HG03575 (cell line): ENCODE data around the gene CORO2B.
"Not testable (repeated sequence)": the region's sequence is repeated elsewhere in the genome, so short reads cannot be mapped to it uniquely, and the experiment has no call there.

Source experiments
- ATAC-seq: cut with Tn5 transposase; IDR thresholded peaks from one replicate; pipeline ENCODE4 v1.9.1; 2021; ENCODE audit not compliant: unreplicated experiment, insufficient number of reproducible peaks, low FRiP score; ENCODE audit errors: extremely low read depth

The CORO2B gene

DNA sequence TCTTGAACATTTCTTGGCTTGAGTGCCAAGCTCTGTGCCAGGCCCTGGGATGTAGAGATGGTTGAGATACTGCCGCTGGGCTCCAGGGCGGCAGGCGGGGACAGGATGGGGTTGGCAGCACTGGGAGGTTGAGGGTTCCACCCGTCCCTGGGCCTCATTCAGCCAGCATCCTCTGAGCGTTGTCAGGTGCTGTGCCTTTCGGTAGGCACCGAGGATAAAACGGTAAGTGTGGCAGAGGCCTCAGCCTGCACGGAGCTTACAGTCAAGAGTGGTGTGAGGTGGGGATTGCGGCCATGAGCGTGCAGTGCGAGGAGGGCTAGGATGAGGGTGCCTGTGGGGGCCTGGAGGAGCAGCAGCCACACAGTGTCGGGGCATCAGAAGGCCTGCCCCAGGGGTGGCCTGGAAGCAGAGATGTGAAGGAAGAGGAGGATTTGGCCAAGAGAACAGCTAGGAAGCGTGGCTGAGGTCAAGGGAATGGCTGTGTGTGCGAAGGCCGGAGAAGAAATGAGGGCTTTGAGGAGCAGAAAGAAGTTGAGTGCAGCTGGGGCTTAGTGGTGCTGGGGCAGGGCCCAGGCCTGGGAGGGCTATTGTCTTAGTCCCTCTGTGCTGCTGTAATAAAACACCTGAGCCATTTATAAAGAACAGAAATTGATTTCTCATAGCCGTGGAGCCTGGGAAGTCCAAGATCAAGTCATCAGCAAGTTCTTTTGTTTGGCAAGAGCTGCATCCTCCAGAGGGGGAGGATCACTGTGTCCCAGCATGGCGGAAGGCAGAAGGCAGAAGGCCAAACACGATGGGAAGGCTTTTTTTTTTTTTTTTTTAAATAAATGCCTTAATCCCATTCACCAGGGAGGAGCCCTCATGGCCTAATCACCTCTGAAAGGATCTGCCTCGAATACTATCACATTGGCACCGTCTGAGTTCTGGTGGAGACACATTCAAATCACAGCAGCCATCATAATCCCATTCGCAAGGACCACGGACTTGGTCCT lies 22.7 kb downstream of the CORO2B start:
- ATAC-seq, result no peak

- no peak for ATAC-seq
These were observed 23.8 kb downstream of the CORO2B start for GRCh38 chr15:68602459-68603215.

DNA sequence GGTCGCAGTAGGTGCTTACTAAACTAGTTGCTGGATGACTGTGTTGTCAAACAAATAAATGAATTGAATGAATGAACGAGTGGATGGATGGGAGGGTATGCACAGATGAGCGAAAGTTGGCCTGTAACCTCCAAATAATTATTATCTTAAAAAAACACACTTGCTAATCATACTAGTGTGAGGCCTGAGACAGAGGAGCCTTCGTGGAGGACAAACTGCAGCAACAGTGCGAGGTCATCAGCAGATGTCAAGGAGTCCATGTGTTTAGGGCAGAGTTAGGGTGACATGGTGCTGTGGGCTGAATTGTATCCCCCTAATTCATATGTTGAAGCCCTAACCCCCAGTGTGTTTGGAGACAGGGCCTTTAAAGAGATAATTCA lies 24.4 kb downstream of the CORO2B start:
- ATAC-seq, result no peak

GRCh38 chr15:68603951-68604350 lies 25.2 kb downstream of the CORO2B start:
- ATAC-seq, result no peak

GRCh38 chr15:68604840-68605478 lies 26.2 kb downstream of the CORO2B start:
- not testable (repeated sequence) for ATAC-seq

DNA sequence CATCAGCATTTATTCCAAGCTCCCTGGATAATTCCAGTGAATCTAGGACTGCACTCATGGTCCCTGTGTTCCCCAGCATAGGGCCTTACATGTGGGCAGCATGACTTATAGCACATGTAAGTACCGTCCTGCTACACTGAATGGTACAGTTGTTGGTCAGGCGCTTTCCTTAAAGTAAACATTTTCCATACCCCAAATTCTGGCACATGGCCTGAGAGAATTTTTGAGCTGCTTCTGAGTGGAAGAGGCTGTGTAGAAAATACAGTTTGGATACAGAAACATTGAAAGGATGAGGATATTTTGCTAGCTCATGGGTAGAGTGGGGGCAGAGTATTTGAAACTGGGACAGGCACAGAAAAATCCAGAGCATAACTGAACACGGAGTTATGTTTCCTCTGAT lies 27.6 kb downstream of the CORO2B start:
- ATAC-seq, result no peak

- no peak for ATAC-seq
These were observed 29.5 kb downstream of the CORO2B start for GRCh38 chr15:68608206-68608843.

DNA sequence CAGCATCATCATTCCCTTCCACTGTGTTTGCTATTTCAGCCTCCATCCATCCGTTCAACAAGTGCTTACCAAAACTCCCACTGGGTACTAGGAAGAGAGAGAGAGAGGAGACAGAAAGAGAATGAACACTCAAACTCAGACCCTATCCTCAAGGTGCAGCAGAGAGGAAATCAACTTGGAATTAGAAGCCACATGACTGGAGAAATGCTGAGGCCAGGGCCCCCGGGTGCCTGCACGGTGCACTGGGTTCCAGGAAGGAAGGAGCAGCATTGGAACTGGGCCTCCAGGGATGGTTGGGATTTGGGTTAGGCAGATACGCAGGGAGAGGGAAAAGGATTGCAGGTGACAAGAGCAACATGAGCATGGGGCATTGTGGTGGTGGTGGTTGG lies 30.0 kb downstream of the CORO2B start:
- ATAC-seq, result no peak

DNA sequence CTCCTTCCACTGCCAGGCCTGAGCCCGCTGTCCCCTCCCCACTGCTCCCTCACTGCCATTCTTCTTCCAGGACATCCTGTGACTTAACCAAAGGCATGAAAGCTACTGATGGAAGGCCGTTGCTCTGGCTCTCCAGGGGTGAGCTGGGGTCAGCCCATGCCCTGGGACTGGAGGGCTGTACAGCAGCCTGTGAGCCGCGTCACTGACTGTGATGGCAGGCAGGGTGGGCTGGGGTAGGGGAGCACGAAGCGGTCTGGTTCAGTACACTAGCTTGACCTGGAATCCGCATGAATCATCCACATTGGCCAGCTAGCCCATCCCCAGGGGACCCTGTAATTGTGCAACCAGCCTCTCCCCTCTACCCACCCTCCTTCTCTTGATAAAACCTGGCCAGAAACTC lies 30.8 kb downstream of the CORO2B start:
- ATAC-seq, result no peak

GRCh38 chr15:68610825-68611224 lies 32.0 kb downstream of the CORO2B start:
- no peak for ATAC-seq

GRCh38 chr15:68612503-68612902 lies 33.7 kb downstream of the CORO2B start:
- no peak for ATAC-seq

GRCh38 chr15:68612979-68613740 lies 34.4 kb downstream of the CORO2B start:
- no peak for ATAC-seq

DNA sequence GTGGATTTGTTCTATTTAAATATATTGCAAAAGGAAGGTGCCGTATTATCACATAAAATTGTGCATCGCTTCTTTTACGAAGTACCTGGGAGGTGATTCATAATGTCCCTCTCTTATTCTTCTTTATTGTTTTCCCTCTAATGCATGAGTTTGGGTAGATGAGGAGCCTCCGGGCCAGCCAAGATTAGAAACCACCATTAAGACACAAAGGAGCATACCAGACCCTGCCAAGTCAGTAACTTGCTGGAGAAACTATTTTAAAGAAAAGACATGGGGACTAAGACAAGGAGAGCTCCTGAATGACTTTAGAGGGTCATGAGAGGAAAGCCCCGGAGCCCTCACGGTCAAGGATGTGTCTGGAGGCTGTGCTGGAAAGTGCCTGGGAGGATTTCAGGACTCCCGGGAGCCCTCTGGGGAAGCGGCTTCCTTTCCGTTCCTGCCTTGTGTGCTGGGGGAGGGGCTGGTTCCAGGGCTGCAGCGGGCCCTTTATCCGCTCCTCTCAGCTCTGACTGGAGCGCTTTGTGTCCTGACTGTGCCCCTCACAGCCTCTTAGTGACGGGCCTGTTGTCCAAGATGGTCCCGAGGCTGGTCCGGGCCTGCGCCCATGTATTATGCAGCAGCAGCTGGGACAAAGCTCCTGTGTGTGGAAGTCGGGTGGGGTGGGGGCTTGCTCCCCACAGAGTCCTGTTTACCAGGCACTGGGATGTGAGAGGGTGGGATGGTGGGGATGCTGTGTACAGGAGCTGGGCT lies 35.7 kb downstream of the CORO2B start:
- no peak for ATAC-seq

- no peak for ATAC-seq
These were observed 36.5 kb downstream of the CORO2B start for GRCh38 chr15:68615301-68615700.

GRCh38 chr15:68615811-68616210 lies 37.0 kb downstream of the CORO2B start:
- ATAC-seq, result no peak

- ATAC-seq, result no peak
These were observed 37.6 kb downstream of the CORO2B start for GRCh38 chr15:68616397-68616796.

DNA sequence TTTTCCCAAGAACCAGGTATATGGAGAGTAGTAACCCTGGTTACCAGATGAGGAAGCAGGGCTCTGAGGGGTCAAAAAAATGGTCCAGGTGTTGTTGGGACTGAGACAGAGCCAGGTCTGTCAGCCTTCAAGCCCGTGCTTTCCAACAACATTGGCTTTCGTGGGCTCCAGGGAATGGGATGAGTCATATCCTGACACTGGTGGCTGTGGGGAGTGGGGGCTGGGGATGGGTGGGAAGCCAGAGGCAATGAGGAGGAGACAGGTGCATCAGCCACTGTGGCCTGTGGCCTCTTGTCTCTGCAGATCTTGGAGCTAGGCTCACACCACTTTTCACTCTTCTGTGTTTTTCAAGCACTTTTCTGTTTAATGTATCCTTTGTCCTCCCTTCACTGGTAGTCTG lies 38.2 kb downstream of the CORO2B start:
- no peak for ATAC-seq

- ATAC-seq, result no peak
These were observed 39.0 kb downstream of the CORO2B start for GRCh38 chr15:68617777-68618176.
